Measurements from ENCODE around the gene NIPSNAP2.

DNA sequence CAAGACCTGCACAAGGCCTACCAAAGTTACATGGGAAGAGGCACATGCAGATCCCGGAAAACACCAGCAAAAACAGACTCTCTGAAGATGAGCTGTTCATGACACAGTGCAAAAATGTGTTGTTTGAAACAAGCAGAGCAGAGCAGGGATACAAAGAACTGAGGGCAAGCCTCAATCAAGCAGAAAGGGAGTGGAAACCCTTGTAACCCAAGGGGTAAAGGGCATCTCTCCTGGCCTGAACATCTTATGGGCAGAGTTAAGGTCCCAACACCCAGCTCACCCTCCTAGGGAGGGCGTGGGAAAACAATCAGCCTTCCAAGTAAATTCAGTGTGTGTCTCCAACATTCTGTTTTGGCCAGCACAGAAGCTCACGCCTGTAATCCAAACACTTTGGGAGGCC, 76.3 kb downstream of the NIPSNAP2 start:
- TF ChIP-seq EZH2 (IDR thresholded peaks at IDR 0.05; ENCODE audit: insufficient read depth, poor library complexity, severe bottlenecking): no peak
- no peak for TF ChIP-seq EZH2phosphoT487 (IDR thresholded peaks at IDR 0.05; ENCODE audit: insufficient read depth, low read depth)

Data from GM23248 (cell line).